H9 (cell line): ENCODE results near the gene ZNF638. TPM values are rescaled to one million over a fixed set of nuclear protein-coding genes. Genes with fewer than 3 reads are reported as not detected.

Experiments
- DNase-seq: peaks from one replicate; pipeline ENCODE4 v3.0.0-alpha.2; 2017
- H2AFZ ChIP-seq: one replicate; pipeline ENCODE4 v1.6.1; 2013; ENCODE audit warnings: mild to moderate bottlenecking, low read length, control low read depth, moderate library complexity
- H2AK5ac ChIP-seq: 2 replicates; pipeline ENCODE4 v1.6.1; 2013; ENCODE audit warnings: low read length, control low read depth, mixed read lengths; ENCODE audit not compliant: insufficient read length
- H2BK120ac ChIP-seq: one replicate; pipeline ENCODE4 v1.6.1; 2013; ENCODE audit warnings: low read depth, mild to moderate bottlenecking, low read length, control low read depth, inconsistent platforms; ENCODE audit not compliant: poor library complexity, severe bottlenecking
- H2BK12ac ChIP-seq: 2 replicates; pipeline ENCODE4 v1.6.1; 2013; ENCODE audit warnings: low read length, control low read depth, mixed read lengths, low read depth; ENCODE audit not compliant: insufficient read length
- H2BK15ac ChIP-seq: 2 replicates; pipeline ENCODE4 v1.6.1; 2013; ENCODE audit warnings: low read depth, low read length, control low read depth
- H2BK20ac ChIP-seq: one replicate; pipeline ENCODE4 v1.6.1; 2013; ENCODE audit warnings: low read depth, mild to moderate bottlenecking, low read length, control low read depth, inconsistent platforms; ENCODE audit not compliant: poor library complexity, severe bottlenecking
- H2BK5ac ChIP-seq: 2 replicates; pipeline ENCODE4 v1.6.1; 2013; ENCODE audit warnings: low read length, control low read depth, mixed read lengths; ENCODE audit not compliant: insufficient read length
- H3K14ac ChIP-seq: 2 replicates; pipeline ENCODE4 v1.6.1; 2013; ENCODE audit warnings: low read length, control low read depth; ENCODE audit not compliant: insufficient read depth
- H3K18ac ChIP-seq: 2 replicates; pipeline ENCODE4 v1.6.1; 2013; ENCODE audit warnings: low read depth, mild to moderate bottlenecking, mixed read lengths, low read length, control low read depth; ENCODE audit not compliant: insufficient read length
- H3K23ac ChIP-seq: 2 replicates; pipeline ENCODE4 v1.6.1; 2013; ENCODE audit warnings: low read length, control low read depth, mixed read lengths, low read depth; ENCODE audit not compliant: insufficient read length
- H3K23me2 ChIP-seq: 2 replicates; pipeline ENCODE4 v1.6.1; 2013; ENCODE audit warnings: low read depth, mild to moderate bottlenecking, mixed read lengths, low read length, control low read depth; ENCODE audit not compliant: insufficient read length, poor library complexity, severe bottlenecking
- H3K27ac ChIP-seq: 2 replicates; pipeline ENCODE4 v1.5.1; 2013; ENCODE audit warnings: low read length, control low read depth, mixed read lengths, low read depth; ENCODE audit not compliant: insufficient read length
- H3K27me3 ChIP-seq: 2 replicates; pipeline ENCODE4 v1.6.1; 2013; ENCODE audit warnings: low read length, control low read depth, inconsistent platforms; ENCODE audit not compliant: insufficient read depth
- H3K4ac ChIP-seq: 2 replicates; pipeline ENCODE4 v1.6.1; 2013; ENCODE audit warnings: low read depth, mild to moderate bottlenecking, control low read depth, inconsistent platforms, low read length, moderate library complexity
- H3K4me1 ChIP-seq: 2 replicates; pipeline ENCODE4 v1.6.1; 2013; ENCODE audit warnings: low read length, control low read depth, inconsistent platforms; ENCODE audit not compliant: insufficient read depth
- H3K4me2 ChIP-seq: 2 replicates; pipeline ENCODE4 v1.6.1; 2013; ENCODE audit warnings: low read length, control low read depth, mixed read lengths; ENCODE audit not compliant: insufficient read length, insufficient read depth
- H3K56ac ChIP-seq: 2 replicates; pipeline ENCODE4 v1.6.1; 2013; ENCODE audit warnings: low read depth, mild to moderate bottlenecking, mixed read lengths, low read length, control low read depth; ENCODE audit not compliant: insufficient read length
- H3K79me1 ChIP-seq: 2 replicates; pipeline ENCODE4 v1.6.1; 2013; ENCODE audit warnings: low read depth, mild to moderate bottlenecking, moderate library complexity, low read length, control low read depth, inconsistent platforms; ENCODE audit not compliant: insufficient read depth, poor library complexity, severe bottlenecking
- H3K79me2 ChIP-seq: 2 replicates; pipeline ENCODE4 v1.6.1; 2013; ENCODE audit warnings: low read length, control low read depth, inconsistent platforms; ENCODE audit not compliant: insufficient read depth
- H3K9ac ChIP-seq: 2 replicates; pipeline ENCODE4 v1.6.1; 2013; ENCODE audit warnings: low read length, control low read depth, mixed read lengths; ENCODE audit not compliant: insufficient read length; ENCODE audit errors: extremely low read depth
- H3K9me3 ChIP-seq: one replicate; pipeline ENCODE4 v1.6.1; 2013; ENCODE audit warnings: low read depth, low read length, inconsistent platforms; ENCODE audit not compliant: control insufficient read depth
- H3T11ph ChIP-seq: one replicate; pipeline ENCODE4 v1.6.1; 2013; ENCODE audit warnings: mild to moderate bottlenecking, low read length, control low read depth, inconsistent platforms
- H4K20me1 ChIP-seq: one replicate; pipeline ENCODE4 v1.6.1; 2013; ENCODE audit not compliant: control insufficient read depth, insufficient read length, insufficient read depth
- H4K5ac ChIP-seq: 2 replicates; pipeline ENCODE4 v1.6.1; 2013; ENCODE audit warnings: low read depth, mild to moderate bottlenecking, mixed read lengths, low read length, control low read depth; ENCODE audit not compliant: insufficient read length
- H4K8ac ChIP-seq: replicated peaks from 2 replicates; pipeline ENCODE4 v1.6.1; 2013; ENCODE audit warnings: low read length, control low read depth, mixed read lengths, low read depth; ENCODE audit not compliant: insufficient read length
- H4K91ac ChIP-seq: 2 replicates; pipeline ENCODE4 v1.6.1; 2013; ENCODE audit warnings: low read depth, mild to moderate bottlenecking, moderate library complexity, mixed read lengths, low read length, control low read depth; ENCODE audit not compliant: insufficient read length
- H3K27ac Mint-ChIP-seq, 3 experiments: 2 replicates in 2 of 3; 3 replicates in 1 of 3; pipeline ENCODE4 v1.8.0; 2020 to 2021; ENCODE audit warnings: mixed read lengths in 3 of 3, mild to moderate bottlenecking in 1 of 3, moderate library complexity in 1 of 3
- H3K27me3 Mint-ChIP-seq: 2 replicates; pipeline ENCODE4 v1.8.0; 2021; ENCODE audit warnings: low read depth, mild to moderate bottlenecking, moderate library complexity, mixed read lengths
- H3K36me3 Mint-ChIP-seq, 3 experiments: 2 replicates in 2 of 3; 3 replicates in 1 of 3; pipeline ENCODE4 v1.8.0; 2020 to 2021; ENCODE audit warnings: low read depth in 3 of 3, mixed read lengths in 3 of 3; ENCODE audit not compliant: insufficient read depth in 1 of 3
- H3K4me1 Mint-ChIP-seq, 2 experiments: 2 replicates each; pipeline ENCODE4 v1.8.0; 2020; ENCODE audit warnings: mixed read lengths in 2 of 2
- H3K4me3 Mint-ChIP-seq, 2 experiments: 2 replicates in 1 of 2; 3 replicates in 1 of 2; pipeline ENCODE4 v1.8.0; 2020 to 2021; ENCODE audit warnings: mild to moderate bottlenecking in 2 of 2, mixed read lengths in 2 of 2, moderate library complexity in 1 of 2
- H3K9me3 Mint-ChIP-seq, 2 experiments: 2 replicates in 1 of 2; 3 replicates in 1 of 2; pipeline ENCODE4 v1.8.0; 2020; ENCODE audit warnings: mild to moderate bottlenecking in 2 of 2, mixed read lengths in 2 of 2, moderate library complexity in 1 of 2
- CTCF ChIP-seq: fragments of 200-600 bp; sonication (generic); conservative IDR thresholded peaks from 3 replicates; pipeline ENCODE4 v1.8.0; 2021; ENCODE audit warnings: antibody characterized with exemption, mild to moderate bottlenecking
- WGBS: extraction: QIAGEN DNeasy Blood & Tissue Kit; methylation state at CpG from one replicate; pipeline ENCODE4 v1.1.7; 2013; ENCODE audit warnings: missing lambda C conversion rate, low lambda C conversion rate, mixed read lengths; ENCODE audit not compliant: insufficient read length; ENCODE audit errors: extremely low coverage; 5-methylcytosine and 5-hydroxymethylcytosine counted together
- total RNA-seq: library from RNA; stranded (reverse); gene quantifications from 2 replicates; pipeline ENCODE4 v1.2.1, GENCODE V29; 2021

ZNF638 gene
- total RNA-seq, 1 experiment from 2014 or later: 146 TPM

- Mint-ChIP-seq H3K27ac (no peak overlapping the region), H3K36me3 (peaks cover 0 to 2% (median 0%) of the 10 kb centered on the region in 3 experiments; a peak in 2 of 7 replicates), H3K9me3 (no peaks in the 10 kb centered on the region; a peak in 1 of 5 replicates), H3K27me3 (peaks cover 3% of the 10 kb centered on the region), H3K4me3 (no peak overlapping the region), H3K4me1 (peaks cover 15 to 30% of the 10 kb centered on the region in 2 experiments)
- Histone ChIP-seq H2AFZ (no peak overlapping the region), H3K9ac (no peak overlapping the region), H4K8ac (no peak overlapping the region), H2BK20ac (no peak overlapping the region), H3K27me3 (no peaks in the 10 kb centered on the region), H3K23me2 (no peaks in the 10 kb centered on the region), H2BK5ac (no peak overlapping the region), H3K4me2 (no peak overlapping the region), H3K56ac (no peak overlapping the region), H3K27ac (no peak overlapping the region), H3T11ph (no peak overlapping the region), H3K4me1 (peaks cover 2% of the 10 kb centered on the region; the same call in 1 of the 2 replicates), H3K79me2 (no peaks in the 10 kb centered on the region), H3K14ac (no peak overlapping the region), H3K79me1 (no peaks in the 10 kb centered on the region), H4K91ac (no peak overlapping the region), H4K20me1 (no peaks in the 10 kb centered on the region), H3K18ac (no peak overlapping the region), H3K23ac (no peak overlapping the region), H2BK120ac (no peak overlapping the region), H2BK15ac (no peak overlapping the region), H2BK12ac (no peak overlapping the region), H3K4ac (no peak overlapping the region), H2AK5ac (no peak overlapping the region), H4K5ac (no peak overlapping the region), H3K9me3 (no peaks in the 10 kb centered on the region)
- WGBS: no CpG with 5 or more reads among the region's 2 CpGs
- no peak for TF ChIP-seq CTCF
- no peak for DNase-seq
These were observed 152.8 kb downstream of the ZNF638 start for GRCh38 chr2:71484354-71484753.

Other genes starting within 250 kb of the ZNF638 start
- gene MCEE, start 201.6 kb upstream of the ZNF638 start, total RNA-seq: 12.5 and 13.7 TPM in 2 replicates
- gene MPHOSPH10, start 201.1 kb upstream of the ZNF638 start, total RNA-seq: 42.1 and 45.6 TPM in 2 replicates
- gene PAIP2B, start 104.7 kb upstream of the ZNF638 start, total RNA-seq: 16.8 and 17.7 TPM in 2 replicates
- gene DYSF, start 121.8 kb downstream of the ZNF638 start, total RNA-seq: 4.8 and 5.5 TPM in 2 replicates